Transverse colon (tissue), 4 donors: ENCODE measurements around the gene CHST11. TPM values are rescaled to one million over a fixed set of nuclear protein-coding genes. Genes with fewer than 3 reads are reported as not detected.

Experiments
- DNase-seq: peaks from one replicate; pipeline ENCODE4 v3.0.0-alpha.2; 2019
- H3K27ac ChIP-seq, 4 donors: fragments of 200-600 bp; sonication (generic); 2 replicates each; pipeline ENCODE4 v1.5.1; 2016 to 2018; ENCODE audit warnings: inconsistent platforms in 4 of 4
- H3K27me3 ChIP-seq: fragments of 200-600 bp; sonication (generic); 2 replicates; pipeline ENCODE4 v1.5.1; 2017; ENCODE audit warnings: inconsistent platforms
- H3K36me3 ChIP-seq, 4 donors: fragments of 200-600 bp; sonication (generic); 2 replicates each; pipeline ENCODE4 v1.5.1; 2017 to 2019; ENCODE audit warnings: inconsistent platforms in 4 of 4
- H3K4me1 ChIP-seq, 4 donors: fragments of 200-600 bp; sonication (generic); 2 replicates each; pipeline ENCODE4 v1.5.1; 2017 to 2020; ENCODE audit warnings: inconsistent platforms in 4 of 4
- H3K4me3 ChIP-seq, 4 donors: fragments of 200-600 bp; sonication (generic); 1 replicate in 1 of 4; 2 replicates in 3 of 4; pipeline versions ENCODE4 v1.5.1 to v1.6.1; 2017 to 2019; ENCODE audit warnings: inconsistent platforms in 4 of 4
- H3K9me3 ChIP-seq, 2 donors: fragments of 200-600 bp; sonication (generic); 2 replicates each; pipeline ENCODE4 v1.5.1; 2017 to 2019; ENCODE audit warnings: inconsistent platforms in 2 of 2
- EP300 ChIP-seq: sonication (generic); formaldehyde crosslinking; IDR thresholded peaks from one replicate; pipeline ENCODE4 v1.6.1; 2017; ENCODE audit warnings: antibody characterized with exemption, low read depth
- POLR2A ChIP-seq: fragments of 450-650 bp; IDR thresholded peaks from one replicate; pipeline ENCODE4 v1.6.1; 2016; ENCODE audit warnings: antibody characterized with exemption, mild to moderate bottlenecking, moderate library complexity
- POLR2AphosphoS5 ChIP-seq, 3 donors: sonication (generic); formaldehyde crosslinking; IDR thresholded peaks; one replicate each; pipeline ENCODE4 v1.6.1; 2016; ENCODE audit warnings: antibody characterized with exemption in 3 of 3
- WGBS, 2 donors: methylation state at CpG; one replicate each; pipeline ENCODE4 v1.1.5; 2018; ENCODE audit warnings: low coverage in 1 of 2; 5-methylcytosine and 5-hydroxymethylcytosine counted together
- in situ Hi-C, 4 donors: fragments of 200-750 bp; cut with MboI; loops; one replicate each; pipeline versions ENCODE4 v1.15.0 to v1.15.1; 2017; ENCODE audit warnings: low sequenced_read_pairs in 3 of 4, low pct_ligation_motif_present in 1 of 4, low pct_unique_long_range_greater_than_20kb in 1 of 4
- intact Hi-C: fragments of 100-400 bp; cut with DNase I; formaldehyde crosslinking; loops from one replicate; pipeline ENCODE4 v1.15.1; 2023; ENCODE audit warnings: low total_unique reads
- total RNA-seq, 4 donors: library from RNA; depleted of rRNA; stranded (reverse); fragments of >200 nt; gene quantifications; one replicate each; pipeline ENCODE4 v1.1.0, GENCODE V29; 2016
- TF ChIP-seq, protein P1 (sequence below), 5 experiments: fragments of 200-600 bp in 3 of 5; fragments of 450-650 bp in 2 of 5; sonication (generic) in 3 of 5; IDR thresholded peaks; 1 replicate in 2 of 5; 2 replicates in 3 of 5; pipeline ENCODE4 v1.5.1; 2016 to 2017; ENCODE audit warnings: antibody characterized with exemption in 5 of 5, inconsistent platforms in 3 of 5, mild to moderate bottlenecking in 2 of 5, moderate library complexity in 1 of 5

The CHST11 gene
- total RNA-seq, 4 donors from 2014 or later: 4.2 to 123 (median 31.5) TPM

DNA sequence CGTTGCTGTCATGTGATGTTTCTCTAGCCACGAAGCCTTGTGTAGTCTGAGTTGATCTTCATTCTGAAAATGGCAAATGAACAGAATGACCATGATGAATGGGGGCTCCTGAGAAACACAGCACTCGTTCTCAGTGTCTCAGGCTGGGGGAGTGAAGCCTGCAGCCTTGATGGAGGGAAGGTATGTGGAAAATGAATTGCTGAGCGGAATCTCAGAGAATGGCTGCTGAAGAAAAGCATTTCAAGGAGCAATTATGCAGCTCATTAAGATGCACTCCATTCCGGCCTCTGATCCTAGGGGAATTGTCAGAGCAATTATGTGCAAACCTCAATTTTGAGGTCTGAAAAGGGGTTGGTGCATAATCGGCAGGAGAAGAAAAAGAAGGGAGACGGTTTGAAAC is 167.1 kb downstream of the CHST11 start:
- in situ Hi-C loops (no loop called here), intact Hi-C loops (no loop called here)
- TF ChIP-seq EP300: no peak
- no peak for TF ChIP-seq POLR2A
- no peak for TF ChIP-seq POLR2AphosphoS5 (IDR thresholded peaks at IDR 0.05)
- TF ChIP-seq, protein P1, sequence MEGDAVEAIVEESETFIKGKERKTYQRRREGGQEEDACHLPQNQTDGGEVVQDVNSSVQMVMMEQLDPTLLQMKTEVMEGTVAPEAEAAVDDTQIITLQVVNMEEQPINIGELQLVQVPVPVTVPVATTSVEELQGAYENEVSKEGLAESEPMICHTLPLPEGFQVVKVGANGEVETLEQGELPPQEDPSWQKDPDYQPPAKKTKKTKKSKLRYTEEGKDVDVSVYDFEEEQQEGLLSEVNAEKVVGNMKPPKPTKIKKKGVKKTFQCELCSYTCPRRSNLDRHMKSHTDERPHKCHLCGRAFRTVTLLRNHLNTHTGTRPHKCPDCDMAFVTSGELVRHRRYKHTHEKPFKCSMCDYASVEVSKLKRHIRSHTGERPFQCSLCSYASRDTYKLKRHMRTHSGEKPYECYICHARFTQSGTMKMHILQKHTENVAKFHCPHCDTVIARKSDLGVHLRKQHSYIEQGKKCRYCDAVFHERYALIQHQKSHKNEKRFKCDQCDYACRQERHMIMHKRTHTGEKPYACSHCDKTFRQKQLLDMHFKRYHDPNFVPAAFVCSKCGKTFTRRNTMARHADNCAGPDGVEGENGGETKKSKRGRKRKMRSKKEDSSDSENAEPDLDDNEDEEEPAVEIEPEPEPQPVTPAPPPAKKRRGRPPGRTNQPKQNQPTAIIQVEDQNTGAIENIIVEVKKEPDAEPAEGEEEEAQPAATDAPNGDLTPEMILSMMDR (IDR thresholded peaks at IDR 0.05): no peak
- Histone ChIP-seq H3K27ac (no peak overlapping the region), H3K9me3 (no peaks in the 10 kb centered on the region), H3K27me3 (no peaks in the 10 kb centered on the region), H3K4me3 (no peak overlapping the region), H3K36me3 (no peaks in the 10 kb centered on the region), H3K4me1 (no peaks in the 10 kb centered on the region)
- 67% methylated on average over 5 to 7 of the region's 7 CpGs for WGBS, 2 donors
- DNase-seq: no peak

DNA sequence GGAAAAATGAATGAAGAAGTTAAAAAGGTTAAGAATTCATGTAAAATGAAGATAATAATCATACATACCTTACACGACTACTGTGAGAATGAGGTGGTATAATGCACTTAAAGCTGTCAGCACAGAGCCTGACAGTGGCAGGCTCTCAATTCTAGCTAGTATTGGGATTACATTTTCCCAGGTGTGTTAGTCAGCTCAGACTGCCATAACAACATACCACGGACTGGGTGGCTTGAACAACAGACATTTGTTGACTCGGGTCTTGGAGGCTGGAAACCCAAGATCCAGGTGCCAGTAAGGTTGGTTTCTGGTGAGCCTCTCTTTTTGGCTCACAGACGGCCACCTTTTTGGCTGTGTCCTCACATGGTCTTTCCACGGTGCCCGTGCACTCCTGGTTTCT is 167.8 kb downstream of the CHST11 start:
- no peaks in the 10 kb centered on the region for H3K9me3 ChIP-seq
- no peaks in the 10 kb centered on the region for H3K27me3 ChIP-seq
- H3K27ac ChIP-seq: no peak overlapping the region
- TF ChIP-seq, protein P1 (IDR thresholded peaks at IDR 0.05): no peak
- no peak for TF ChIP-seq EP300
- no peak for TF ChIP-seq POLR2A
- no peak for TF ChIP-seq POLR2AphosphoS5 (IDR thresholded peaks at IDR 0.05)
- no peaks in the 10 kb centered on the region for H3K4me1 ChIP-seq
- WGBS, 2 donors: 86 to 90% methylated on average over 4 to 6 of the region's 6 CpGs
- in situ Hi-C loops: no loop called here
- intact Hi-C loops: no loop called here
- H3K36me3 ChIP-seq: no peaks in the 10 kb centered on the region
- DNase-seq: no peak
- no peak overlapping the region for H3K4me3 ChIP-seq

DNA sequence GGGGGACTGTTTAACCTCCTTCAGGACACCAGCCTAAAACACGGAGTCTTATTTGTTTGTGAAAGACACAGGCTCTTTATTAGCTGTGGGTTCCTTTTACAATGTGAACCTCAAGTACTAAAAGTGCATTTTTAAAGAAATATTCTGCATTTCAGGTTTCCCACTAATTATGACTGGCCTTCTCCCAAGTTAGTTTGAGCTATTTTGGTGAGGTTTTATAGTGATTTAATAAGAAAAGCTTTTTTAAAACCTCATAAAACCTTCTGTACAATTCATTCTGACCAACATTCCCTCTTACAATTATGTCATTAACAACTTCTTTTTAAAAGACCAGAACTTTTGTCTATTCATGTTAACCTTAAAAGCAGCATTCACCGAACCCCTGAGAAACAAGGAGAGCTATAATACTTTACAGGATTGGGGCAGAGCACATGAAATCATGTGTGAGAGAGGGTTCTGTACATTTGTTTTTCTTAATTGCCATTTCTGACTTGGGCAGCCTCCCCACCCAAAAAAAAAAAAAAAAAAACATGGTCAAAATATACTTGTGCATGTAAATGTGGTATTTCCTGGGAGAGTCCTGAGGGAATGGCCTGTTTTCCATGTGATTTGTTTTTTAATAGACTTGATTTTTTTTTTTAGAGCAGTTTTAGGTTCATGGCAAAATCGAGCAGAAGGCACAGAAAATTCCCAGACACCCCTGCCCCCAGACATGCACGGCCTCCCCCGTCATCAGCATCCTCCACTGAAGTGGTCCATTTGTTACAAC is 169.5 kb downstream of the CHST11 start:
- Histone ChIP-seq H3K36me3 (no peaks in the 10 kb centered on the region), H3K27ac (no peak overlapping the region), H3K4me1 (no peaks in the 10 kb centered on the region), H3K27me3 (no peaks in the 10 kb centered on the region), H3K9me3 (no peaks in the 10 kb centered on the region), H3K4me3 (no peak overlapping the region)
- no peak for DNase-seq
- TF ChIP-seq POLR2AphosphoS5 (IDR thresholded peaks at IDR 0.05) (no peak), EP300 (no peak), POLR2A (no peak)
- TF ChIP-seq, protein P1 (IDR thresholded peaks at IDR 0.05): no peak
- in situ Hi-C loops: no loop called here
- intact Hi-C loops: no loop called here
- 68 to 76% methylated on average over 4 to 5 of the region's 5 CpGs for WGBS, 2 donors

DNA sequence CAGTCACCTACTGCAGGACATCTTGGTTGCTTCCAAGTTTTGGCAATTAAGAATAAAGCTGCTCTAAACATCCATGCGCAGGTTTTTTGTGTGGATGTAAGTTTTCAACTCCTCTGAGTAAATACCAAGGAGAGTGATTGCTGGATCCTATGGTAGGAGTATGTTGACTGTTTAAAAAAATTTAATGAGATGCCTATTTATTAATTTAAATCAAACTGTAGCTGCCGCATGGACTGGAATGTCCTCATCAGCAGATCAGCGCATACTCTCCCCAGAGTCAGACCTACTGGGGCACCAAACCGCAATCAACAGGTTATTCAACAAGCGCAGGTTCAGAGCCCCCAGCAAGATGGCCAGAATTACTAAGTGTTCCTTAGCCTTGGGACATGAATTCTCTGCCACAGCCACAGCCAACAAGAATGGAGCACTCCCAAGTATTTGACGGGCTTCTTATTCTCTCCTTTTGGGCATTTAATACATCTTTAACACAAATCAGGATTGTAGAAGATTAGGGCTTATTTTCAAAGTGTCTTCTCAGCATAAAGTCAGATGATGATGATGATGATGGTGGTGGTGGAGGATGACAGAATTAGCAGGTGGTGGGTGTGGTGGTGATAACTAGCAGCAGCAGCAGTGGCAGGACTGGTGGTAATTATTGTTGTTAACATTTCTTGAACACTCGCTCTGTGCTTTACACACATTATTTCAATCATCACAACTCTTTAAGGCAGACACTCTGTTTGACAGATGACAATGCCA is 170.7 kb downstream of the CHST11 start:
- no peak for DNase-seq
- Histone ChIP-seq H3K36me3 (no peaks in the 10 kb centered on the region), H3K4me3 (no peak overlapping the region), H3K27me3 (no peaks in the 10 kb centered on the region), H3K4me1 (no peaks in the 10 kb centered on the region), H3K9me3 (no peaks in the 10 kb centered on the region), H3K27ac (peak overlapping the region in 1 of 4 donors; percentile 6)
- WGBS, 2 donors: 84 to 91% methylated on average over 4 to 7 of the region's 7 CpGs
- intact Hi-C loops (no loop called here), in situ Hi-C loops (no loop called here)
- TF ChIP-seq, protein P1 (IDR thresholded peaks at IDR 0.05): no peak
- TF ChIP-seq POLR2A (no peak), POLR2AphosphoS5 (IDR thresholded peaks at IDR 0.05) (no peak), EP300 (no peak)
